Inflammatory macrophage treated with lipopolysaccharide for 1 hour (primary cell): Measurements from ENCODE around the gene CLDN8.
A peak's percentile ranks its signal among the peaks of the same experiment; 100 is the strongest.

ENCODE experiments used
- DNase-seq, 2 donors: peaks; one replicate each; pipeline ENCODE4 v3.0.0-alpha.2; 2020 to 2022

The CLDN8 gene

DNA sequence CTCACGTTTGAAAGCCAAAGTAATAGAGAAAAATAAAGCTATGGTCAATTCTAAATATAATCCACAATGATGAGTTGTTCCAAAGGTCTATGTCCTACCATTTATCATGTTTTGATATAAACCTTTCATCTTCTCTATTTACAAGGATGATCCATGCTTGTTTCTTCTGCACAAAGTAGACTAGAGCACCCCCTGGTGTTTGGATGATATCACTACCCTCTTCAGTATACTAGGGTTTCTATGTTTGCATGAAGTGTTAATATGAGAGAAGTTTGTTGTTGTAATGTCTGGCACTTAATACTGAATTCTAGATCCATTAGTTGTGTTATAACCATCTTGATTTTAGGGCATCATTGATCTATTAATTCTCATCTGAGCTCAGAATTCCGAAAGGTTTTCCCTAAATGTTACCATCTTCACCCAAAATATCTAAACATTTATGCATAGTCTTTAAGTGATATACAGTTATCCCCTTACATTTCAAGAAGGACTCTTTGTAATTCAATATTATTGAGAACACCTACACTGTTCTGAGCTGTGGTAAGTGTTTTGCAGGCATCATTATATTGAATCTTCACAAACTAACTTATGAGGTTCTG is 21.1 kb downstream of the CLDN8 start:
- DNase-seq, result peak; percentile 4 to 37

GRCh38 chr21:30193201-30193600 is 22.7 kb downstream of the CLDN8 start:
- no peak for DNase-seq

DNA sequence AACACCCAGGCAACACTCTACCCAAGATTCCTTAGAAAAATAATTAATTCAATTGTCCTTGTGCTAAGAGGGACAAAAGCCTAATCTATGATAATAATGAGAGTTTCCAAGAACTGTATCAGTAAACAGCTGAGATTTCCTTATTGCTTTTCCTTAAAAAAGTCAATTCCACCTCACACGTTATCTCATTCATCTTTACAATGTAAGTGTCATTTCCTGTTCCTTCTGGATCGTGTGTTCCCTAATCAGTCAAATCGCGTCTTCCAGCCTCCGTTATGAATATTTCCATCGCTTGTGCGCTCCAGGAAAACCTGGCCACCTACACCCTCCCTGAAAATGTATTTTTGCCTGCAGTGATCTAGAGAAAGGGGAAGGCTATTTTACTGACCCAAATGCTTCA is 25.3 kb downstream of the CLDN8 start:
- DNase-seq, result no peak

GRCh38 chr21:30189773-30190172 is 26.1 kb downstream of the CLDN8 start:
- no peak for DNase-seq

- DNase-seq, result no peak
Observed at GRCh38 chr21:30186242-30186641, 29.7 kb downstream of the CLDN8 start.

- no peak for DNase-seq
Observed at GRCh38 chr21:30168086-30168485, 47.8 kb downstream of the CLDN8 start.

DNA sequence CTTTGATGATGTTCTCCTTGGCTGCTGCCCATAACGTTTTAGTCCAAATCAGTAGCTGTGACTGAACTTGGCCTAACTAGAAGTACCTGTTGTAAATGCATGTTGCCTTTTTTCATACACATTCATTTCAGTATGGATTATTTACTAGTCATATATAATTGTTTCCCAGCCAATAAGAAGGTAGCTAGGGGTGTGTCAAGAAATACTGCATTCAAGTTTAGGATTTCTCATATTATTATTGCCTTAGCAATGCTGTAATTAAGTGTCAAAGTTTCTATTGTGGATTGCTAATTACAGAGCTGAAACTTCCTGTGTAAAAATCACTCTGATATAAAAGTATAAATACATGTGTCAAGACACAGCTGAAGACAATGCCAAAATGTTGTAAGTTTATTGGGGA is 49.2 kb downstream of the CLDN8 start, which contains the start of gene CLDN17:
CLDN17 (minus strand) TSS at position 101 of the 400 bp plus-strand sequence. CDS start 188 bp downstream, outside the sequence.
- DNase-seq, result no peak

GRCh38 chr21:30166171-30166570 is 49.7 kb downstream of the CLDN8 start:
- DNase-seq, result no peak

GRCh38 chr21:30164796-30165195 is 51.1 kb downstream of the CLDN8 start:
- DNase-seq, result no peak
